M059J (cell line): ENCODE results near the gene CCM2. TPM values are rescaled to one million over a fixed set of nuclear protein-coding genes. Genes with fewer than 3 reads are reported as not detected.

Experiments
- DNase-seq: peaks from one replicate; pipeline ENCODE4 v3.0.0-alpha.2; 2012; ENCODE audit warnings: low read depth
- total RNA-seq: library from RNA; depleted of rRNA; stranded (reverse); fragments of >200 nt; shearing (Covaris generic); gene quantifications from 2 replicates; pipeline ENCODE4 v1.2.3, GENCODE V29; 2014

CCM2 gene
- total RNA-seq, 1 experiment from 2014 or later, result 71.1 TPM

DNA sequence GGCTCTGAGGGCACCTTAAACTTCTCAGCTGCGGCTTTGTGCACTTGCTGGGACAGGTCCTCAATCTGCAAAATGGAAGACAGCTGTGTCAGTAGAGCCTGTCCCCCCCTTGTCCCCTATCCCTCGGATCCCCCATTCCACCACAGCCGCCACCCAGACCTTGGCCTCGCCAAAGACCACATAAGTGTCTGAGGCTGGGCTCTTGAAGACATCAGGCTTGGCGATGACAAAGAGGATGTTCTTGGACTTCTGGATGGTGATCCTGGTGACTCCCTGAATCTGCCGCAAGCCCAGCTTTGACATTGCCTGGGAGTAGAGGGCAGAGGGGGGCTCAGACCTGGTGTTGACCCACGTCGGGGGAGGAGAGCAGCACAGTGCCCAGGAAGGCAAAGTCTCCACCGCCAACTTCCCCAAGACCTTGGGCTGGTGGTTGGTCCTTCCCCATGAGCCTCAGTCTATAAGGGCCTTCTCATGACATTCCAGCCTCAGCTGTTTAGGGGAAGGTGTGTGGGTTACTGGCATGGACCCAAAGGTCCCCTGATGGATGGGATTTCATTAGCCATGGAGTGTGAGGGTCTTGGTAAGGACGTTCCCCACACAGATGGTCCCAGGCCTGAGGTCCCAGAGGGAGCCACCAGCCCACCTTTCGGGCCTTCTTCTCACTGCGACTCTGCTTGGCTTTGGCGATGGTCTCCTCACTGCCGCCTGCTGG lies 81.1 kb downstream of the CCM2 start:
- no peak for DNase-seq

DNA sequence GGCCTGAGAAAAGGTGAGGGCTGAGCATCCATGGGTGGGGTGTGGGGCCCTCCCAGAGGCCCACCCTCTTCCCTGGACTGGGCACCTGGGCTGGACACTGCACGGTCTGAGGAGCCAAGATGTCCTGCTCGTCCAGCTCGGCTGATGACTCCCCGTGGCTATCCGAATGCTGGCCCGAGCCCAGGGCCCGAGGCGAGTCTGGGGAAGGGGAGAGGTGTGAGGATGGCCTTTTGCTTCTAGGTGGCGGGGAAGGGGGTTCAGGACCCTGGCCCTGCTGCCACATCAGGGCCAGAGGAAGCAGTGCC lies 81.6 kb downstream of the CCM2 start:
- DNase-seq, result no peak

DNA sequence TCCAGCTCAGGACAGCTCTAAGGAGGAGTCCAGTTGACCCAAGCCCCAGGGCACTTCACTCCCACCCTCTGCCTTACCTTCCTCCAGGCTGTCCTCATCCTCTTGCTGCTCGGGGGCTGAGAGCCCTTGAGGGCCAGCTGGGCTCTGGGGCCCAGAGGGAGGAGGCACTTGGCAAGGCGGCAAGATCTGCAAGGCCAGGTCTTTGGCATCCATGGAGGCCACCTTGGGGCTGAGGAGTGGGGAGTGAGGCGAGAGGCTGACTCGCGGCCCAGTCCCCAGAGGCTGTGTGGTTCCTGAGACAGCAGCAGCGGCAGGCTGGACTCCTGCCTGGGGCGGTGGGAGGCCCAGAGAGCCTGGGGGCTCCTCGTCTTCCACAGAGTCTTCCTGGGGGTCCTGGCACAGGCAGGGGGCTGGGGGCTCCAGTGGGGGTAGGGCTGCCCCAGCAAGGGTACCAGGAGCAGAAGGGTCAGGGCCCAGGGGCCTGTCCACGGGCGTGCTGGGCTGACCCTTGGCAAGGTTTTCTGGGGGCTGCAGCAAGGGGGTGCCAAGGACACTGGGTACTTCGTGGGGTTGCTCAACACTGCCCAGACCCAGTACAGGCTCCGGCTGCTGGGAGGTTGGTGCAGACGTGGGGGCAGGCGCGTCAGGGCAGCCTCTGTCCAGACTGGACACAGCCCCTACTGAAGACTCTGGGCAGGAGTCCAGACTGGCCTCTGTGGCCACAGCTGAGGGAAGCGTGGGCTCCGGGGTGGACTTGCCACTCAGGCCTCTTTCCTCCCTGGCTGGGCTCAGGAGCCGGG lies 82.2 kb downstream of the CCM2 start:
- DNase-seq, result peak; percentile 48

- DNase-seq, result peak; percentile 32
Observed at GRCh38 chr7:45082831-45083331, 82.9 kb downstream of the CCM2 start.

- DNase-seq, result no peak
Observed at GRCh38 chr7:45084336-45084735, 84.3 kb downstream of the CCM2 start.

- no peak for DNase-seq
Observed at GRCh38 chr7:45084901-45085618, 85.1 kb downstream of the CCM2 start.

GRCh38 chr7:45085619-45086200 lies 85.7 kb downstream of the CCM2 start:
- DNase-seq, result no peak

DNA sequence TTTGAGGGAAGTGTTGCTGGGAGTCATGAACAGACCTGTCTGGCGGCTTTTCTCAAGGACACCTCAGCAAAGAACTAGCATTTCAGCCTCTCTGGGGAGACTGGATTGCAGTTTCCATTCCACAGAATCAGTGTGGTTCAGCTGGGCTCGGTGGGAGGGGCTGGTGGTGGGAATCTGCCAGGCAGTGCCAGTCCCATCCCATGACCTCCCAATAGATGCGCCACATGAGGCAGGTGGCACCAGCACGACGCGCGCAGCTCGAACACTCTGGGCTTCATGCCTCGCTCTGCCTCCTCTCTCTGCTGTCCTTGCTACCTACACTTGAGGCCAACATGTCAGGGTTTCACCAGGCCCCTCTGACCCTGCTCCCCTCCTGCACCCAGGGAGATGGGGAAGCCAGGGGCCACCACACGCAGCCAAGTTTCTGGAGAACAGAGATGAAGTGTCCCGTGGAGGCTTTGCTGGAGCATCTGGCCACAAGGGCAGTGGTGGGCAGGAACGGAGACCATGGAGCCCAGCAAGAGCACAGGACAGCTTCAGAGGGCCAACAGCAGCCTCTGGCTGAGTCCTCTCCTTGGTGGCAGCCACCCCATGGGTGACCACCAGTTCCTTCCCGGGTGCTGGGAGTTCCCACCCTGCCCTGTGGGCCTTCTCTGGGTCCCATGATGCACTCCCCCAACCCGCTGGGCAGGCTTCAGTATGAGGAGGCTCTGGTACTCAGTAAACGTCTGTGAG lies 86.5 kb downstream of the CCM2 start:
- DNase-seq, result no peak

DNA sequence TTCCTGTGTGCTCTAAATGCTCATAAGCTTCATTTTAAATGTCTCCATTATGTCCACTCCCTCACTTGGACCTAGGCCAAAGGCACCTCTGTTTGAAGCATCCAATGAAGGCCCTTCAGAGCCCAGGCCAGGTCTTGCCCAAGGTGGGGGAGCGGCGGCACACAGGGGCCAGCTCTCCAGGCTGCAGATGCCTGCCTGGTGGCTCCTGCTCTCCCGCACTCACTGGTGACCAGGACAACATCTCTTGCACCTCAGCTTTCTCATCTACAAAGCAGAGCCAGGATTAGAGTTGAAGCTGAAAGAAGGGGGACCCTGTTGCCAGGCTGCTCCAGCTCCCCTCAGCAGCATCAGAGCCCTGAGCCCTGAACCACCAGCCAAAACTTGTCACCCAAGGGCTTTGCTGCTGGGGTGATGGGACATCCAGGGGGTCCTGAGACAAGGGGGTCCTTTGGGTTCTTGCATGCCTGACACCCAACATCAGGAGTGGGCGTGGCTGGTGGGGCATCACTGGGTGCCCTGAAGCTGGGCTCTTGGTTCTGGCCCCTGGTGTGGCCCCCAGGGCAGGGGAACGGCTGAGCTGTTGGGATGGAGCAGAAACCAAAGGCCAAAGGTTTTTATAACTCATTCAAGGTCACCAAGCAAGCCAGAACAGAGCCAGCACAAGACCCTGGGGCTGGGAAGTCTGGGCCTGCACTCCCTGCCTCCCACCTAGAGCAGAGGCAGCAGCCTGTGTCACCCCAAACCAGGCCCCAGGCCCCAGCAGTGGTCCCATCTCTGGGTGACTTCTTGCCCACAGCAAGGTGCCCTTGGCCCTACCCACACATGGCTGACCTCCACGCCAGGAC lies 87.5 kb downstream of the CCM2 start:
- DNase-seq, result no peak

- no peak for DNase-seq
Observed at GRCh38 chr7:45088146-45088701, 88.2 kb downstream of the CCM2 start.

DNA sequence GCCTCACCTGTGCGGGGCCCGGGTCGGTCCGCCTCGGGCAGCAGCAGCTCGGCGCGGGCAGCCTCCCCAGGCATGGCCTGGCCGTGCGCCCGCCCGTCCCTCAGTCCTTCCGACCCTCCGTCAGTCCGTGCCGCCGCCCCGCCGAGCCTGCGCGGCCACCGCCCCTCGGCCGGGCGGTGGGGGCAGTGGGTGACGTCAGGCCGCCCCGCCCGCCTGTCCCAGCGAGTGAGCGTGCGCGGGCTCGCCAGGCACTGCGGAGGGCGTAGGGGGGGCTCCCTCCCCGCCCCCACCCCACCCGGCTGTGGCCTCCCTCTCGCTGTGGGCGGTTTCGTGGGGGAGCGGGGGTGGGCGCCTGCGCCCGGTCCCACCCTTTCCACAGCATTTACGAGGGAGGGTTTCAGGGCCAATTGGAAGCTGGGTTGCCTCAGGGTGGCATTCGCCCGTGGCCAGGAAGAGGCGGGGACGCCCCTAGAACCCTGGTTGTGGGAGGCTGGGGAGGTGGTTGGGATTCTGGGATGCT lies 88.9 kb downstream of the CCM2 start, which contains the start of gene NACAD:
Gene NACAD, minus strand, starts transcription at position 149 of the 520 bp plus-strand sequence. Its CDS starts 75 bp downstream, at position 74.
- DNase-seq, result peak; percentile 22

- DNase-seq, result peak; percentile 64
Observed at GRCh38 chr7:45089341-45089891, 89.4 kb downstream of the CCM2 start.

DNA sequence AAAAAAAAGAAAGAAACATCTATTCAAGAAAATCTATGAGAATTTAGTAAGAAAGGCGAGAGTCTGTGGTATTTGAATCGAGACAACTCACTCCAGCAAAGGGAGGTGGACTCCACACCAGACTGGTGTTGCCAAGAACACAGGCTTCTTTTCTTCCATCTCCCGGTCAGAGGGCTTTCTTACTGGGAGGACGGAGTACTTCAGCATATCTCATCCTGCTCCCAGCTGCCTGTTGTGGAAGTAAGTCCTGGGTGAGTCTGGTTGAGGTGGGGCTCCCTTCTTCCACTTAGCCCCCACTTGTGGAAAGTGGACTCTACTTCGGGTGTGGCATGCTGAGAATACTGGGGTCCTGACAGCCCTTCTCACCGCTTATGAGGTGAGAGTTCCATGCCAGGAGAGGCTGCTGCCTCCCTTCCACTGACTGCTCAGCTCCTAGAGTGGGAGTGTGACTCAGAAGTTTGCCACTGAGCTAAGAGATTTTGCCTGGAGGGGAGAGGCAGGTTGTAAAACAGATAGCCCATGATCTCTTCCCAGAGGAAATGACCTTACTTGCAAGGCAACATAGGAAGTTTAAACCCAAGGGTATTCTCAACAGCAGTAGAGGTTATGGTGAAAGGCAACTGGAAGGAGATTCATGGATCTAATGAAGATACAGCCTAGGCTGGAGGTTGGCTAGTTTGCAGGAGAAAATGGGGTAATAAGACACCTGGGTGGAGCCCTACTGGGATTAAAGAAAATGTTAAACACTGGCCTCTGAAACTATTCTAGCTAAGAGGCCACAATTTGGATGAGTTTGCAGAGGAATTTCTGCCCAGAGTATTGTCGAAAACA lies 92.3 kb downstream of the CCM2 start:
- DNase-seq, result peak; percentile 90

DNA sequence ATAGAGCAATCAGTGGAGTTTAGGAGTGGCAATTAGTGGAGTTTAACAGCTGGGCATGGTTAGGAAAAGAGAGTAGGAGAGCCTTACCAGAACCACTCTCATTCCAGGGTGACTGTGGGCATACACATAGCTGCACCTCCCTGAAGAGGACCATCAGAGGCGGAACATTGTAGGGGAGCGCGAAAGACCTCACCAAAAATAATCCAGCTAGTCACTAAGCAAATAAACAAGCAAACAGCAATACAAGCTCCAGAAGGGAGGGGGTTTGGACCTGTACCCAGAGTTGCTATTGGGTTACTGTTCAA lies 92.9 kb downstream of the CCM2 start:
- DNase-seq, result no peak

DNA sequence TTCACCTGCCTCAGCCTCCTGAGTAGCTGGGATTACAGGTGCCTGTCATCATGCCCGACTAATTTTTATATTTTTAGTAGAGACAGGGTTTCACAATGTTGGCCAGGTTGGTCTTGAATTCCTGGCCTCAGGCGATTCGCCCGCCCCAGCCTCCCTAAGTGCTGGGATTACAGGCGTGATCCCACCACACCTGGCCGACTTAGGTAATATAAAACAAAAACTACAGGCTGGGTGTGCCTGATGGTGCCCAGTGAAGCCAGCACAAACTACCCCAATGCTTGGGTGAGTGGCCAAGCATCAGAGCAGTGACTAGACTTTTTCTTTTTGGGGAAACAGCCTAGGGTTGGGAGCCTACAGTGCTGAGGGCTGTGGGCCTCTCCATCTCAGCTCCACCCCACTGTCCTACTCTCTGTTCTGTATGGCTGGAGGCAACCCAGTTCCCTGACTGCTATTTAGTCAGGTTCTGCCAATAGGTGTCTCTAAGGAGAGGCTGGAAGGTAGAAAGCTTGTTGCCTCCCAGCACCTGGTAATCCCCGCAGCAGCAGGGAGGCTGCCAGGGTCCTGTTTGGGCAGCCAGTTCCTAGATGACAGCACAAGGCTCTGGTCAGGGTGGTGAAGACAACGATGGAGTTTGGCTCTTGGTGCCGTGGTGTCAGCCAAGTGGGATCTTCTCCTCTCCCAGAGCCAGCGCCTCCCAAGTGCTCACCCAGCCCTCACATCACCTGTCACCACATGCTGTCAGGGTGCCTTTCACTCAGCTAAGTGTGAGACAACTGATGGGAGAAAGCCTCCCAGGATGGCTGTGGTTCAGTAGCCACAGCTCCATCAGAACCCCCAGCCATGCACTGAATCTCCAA lies 99.2 kb downstream of the CCM2 start:
- DNase-seq, result peak; percentile 14

- DNase-seq, result no peak
Observed at GRCh38 chr7:45099891-45100760, 100.1 kb downstream of the CCM2 start.
